NT2/D1 (cell line): Measurements from ENCODE around the gene EPOP.

ENCODE experiments used
- DNase-seq: peaks from one replicate; pipeline ENCODE4 v3.0.0-alpha.2; 2011; ENCODE audit warnings: low read depth, low spot score
- H3K27me3 ChIP-seq: 2 replicates; pipeline ENCODE4 v1.6.0; 2011; ENCODE audit warnings: mild to moderate bottlenecking; ENCODE audit not compliant: insufficient read length, insufficient read depth
- H3K36me3 ChIP-seq: 2 replicates; pipeline ENCODE4 v1.6.1; 2011; ENCODE audit warnings: mild to moderate bottlenecking, low read length, mixed read lengths; ENCODE audit not compliant: insufficient read depth, insufficient read length
- H3K4me1 ChIP-seq: 2 replicates; pipeline ENCODE4 v1.5.1; 2011; ENCODE audit not compliant: insufficient read depth, insufficient read length
- H3K4me3 ChIP-seq: 2 replicates; pipeline ENCODE4 v1.5.1; 2011; ENCODE audit warnings: low read depth; ENCODE audit not compliant: insufficient read length
- H3K9ac ChIP-seq: 2 replicates; pipeline ENCODE4 v1.6.0; 2011; ENCODE audit warnings: low read depth; ENCODE audit not compliant: insufficient read length
- H3K9me3 ChIP-seq: 2 replicates; pipeline ENCODE4 v1.5.1; 2011; ENCODE audit warnings: mild to moderate bottlenecking, low read length; ENCODE audit not compliant: insufficient read depth
- SUZ12 ChIP-seq: IDR thresholded peaks from 2 replicates; pipeline ENCODE4 v1.6.1; 2011; ENCODE audit not compliant: insufficient read length, insufficient read depth; ENCODE audit errors: extremely low read depth
- YY1 ChIP-seq: IDR thresholded peaks from 2 replicates; pipeline ENCODE4 v1.6.1; 2011; ENCODE audit not compliant: insufficient read length, insufficient read depth
- ZNF274 ChIP-seq: IDR thresholded peaks from 2 replicates; pipeline ENCODE4 v1.6.1; 2011; ENCODE audit warnings: mild to moderate bottlenecking, low read depth, low read length

Gene EPOP

DNA sequence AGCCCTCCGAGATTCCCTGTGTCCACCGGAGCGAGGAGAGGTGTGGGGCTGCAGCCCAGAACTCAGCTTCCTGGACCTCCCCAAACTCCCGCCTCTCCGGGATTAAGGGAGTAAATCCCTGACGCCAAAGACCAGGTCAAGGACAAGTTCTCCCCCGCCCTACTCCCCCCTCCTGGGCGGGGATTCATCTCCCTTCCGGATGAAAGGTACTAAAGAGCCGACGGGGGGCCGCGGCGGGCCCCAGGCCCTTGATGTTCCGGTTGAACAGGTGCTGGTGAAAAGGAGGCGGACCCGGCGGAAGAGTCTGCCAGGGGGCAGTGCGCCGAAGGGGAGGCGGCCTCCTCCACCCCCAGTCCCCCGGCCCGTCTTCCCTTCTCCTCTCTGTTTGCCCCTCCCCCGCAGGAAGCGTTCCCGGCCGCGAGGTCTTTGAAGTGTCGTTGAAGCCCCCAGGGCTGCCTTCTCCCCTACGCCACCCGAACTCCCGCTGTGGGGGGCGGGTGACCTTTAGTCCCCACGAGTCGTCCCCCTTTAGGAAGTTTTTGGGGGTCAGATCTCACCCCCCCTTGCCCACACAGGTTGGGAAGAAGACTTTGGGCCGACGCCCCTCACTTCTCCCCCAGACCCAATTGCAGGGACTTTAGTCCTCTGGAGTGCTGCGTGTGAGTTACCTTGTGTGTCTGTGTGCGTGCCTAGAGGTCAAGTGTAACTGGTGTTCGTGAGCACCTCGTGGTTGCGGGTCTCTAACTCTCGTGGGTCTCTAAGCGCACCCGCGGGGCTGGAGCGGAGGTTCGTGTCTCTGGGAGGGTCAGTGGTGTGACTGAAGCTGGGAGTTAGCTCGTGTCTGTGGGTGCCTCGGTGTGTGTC is 29.2 kb upstream of the EPOP start:
- Histone ChIP-seq H3K36me3 (peaks cover 8% of the 10 kb centered on the region), H3K9me3 (no peaks in the 10 kb centered on the region), H3K27me3 (peaks cover 80% of the 10 kb centered on the region), H3K9ac (peak overlapping the region; percentile 66), H3K4me1 (peaks cover 26% of the 10 kb centered on the region), H3K4me3 (peak overlapping the region; percentile 69)
- TF ChIP-seq ZNF274: no peak
- TF ChIP-seq SUZ12: peak; percentile 10
- peak; percentile 57 for DNase-seq

DNA sequence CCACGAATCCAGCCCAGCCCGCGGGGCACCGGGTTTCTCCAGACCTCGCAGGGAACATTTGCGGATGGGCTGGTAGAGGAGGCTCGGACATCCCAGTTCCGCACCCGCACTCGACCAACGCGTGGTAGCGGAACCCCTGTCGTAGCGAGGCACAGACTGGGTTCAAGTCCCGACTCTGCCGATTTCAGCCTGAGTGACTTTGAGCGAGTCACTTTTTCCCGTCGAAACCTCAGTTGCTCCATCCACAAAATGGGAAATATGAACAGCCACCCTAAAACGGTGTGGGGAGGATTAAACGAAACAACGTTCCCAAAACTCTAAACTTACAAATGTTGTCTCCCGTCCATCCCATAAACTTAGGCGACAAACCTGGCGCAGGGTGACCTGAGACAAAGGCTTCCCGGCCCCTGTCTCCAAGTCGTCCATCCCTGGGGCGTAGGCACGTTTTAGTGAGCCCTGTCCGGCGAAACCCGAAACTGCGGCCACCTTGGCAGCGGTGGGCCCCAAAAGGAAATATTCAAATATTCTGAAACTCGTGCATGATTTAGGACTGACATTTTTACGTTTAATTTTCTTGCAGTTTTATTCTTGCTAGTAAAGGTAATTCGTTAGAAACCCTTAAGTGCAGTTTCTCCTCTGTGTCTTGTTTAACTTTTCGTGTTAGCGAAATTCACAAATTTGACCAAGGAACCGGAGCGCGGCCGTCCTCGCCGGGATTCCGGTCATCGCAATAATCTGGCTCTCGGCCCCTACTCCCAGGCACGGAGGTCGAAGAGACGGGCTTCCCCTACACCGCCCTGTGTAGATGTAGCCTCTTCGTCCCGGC is 28.4 kb upstream of the EPOP start:
- Histone ChIP-seq H3K9ac (peak overlapping the region; percentile 76), H3K4me1 (peaks cover 24% of the 10 kb centered on the region), H3K27me3 (peaks cover 84% of the 10 kb centered on the region), H3K4me3 (peak overlapping the region; percentile 69), H3K36me3 (peaks cover 8% of the 10 kb centered on the region), H3K9me3 (no peaks in the 10 kb centered on the region)
- TF ChIP-seq SUZ12 (peak; percentile 22), ZNF274 (no peak)
- DNase-seq: no peak

DNA sequence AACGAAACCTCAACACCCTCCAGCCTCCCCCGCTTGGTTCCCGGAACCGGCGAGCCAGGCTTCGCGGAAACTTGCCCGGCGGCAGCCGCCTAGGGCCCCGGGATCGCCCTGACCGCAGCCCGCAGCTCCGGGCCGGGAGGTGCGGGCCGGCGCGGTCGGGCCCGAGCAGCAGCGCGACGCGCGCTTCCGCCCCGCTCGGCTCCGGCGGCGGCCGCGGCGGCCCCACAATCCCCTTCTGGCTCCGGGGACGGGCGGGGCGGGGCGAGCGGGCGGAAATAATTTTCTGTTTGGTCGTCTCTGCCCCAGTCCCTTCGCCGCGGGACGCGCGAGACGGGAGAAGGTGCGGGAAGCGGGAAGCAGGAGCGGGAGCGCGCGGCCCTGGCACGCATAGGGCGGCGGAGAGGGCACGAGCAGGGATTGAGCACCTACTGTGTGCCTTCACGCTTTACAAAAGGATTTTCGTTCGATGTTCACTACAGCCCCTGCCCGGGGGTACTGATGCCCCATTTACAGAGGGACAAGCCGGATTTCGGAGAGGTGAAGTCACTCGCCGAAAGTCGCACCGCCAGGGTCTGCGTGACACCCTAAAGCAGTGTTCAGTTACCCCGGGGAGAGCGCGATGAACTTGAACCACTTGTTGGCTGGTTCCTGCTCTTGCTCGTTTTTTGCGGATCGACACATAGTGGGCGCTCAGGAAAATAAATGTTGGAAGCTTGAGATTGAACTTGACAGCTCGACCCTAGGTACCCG is 27.6 kb upstream of the EPOP start:
- Histone ChIP-seq H3K9ac (peak overlapping the region; percentile 76), H3K27me3 (peaks cover 84% of the 10 kb centered on the region), H3K9me3 (no peaks in the 10 kb centered on the region), H3K4me3 (peak overlapping the region; percentile 69), H3K4me1 (peaks cover 21% of the 10 kb centered on the region), H3K36me3 (peaks cover under 1% of the 10 kb centered on the region)
- DNase-seq: no peak
- TF ChIP-seq SUZ12 (peak; percentile 33), YY1 (no peak)

DNA sequence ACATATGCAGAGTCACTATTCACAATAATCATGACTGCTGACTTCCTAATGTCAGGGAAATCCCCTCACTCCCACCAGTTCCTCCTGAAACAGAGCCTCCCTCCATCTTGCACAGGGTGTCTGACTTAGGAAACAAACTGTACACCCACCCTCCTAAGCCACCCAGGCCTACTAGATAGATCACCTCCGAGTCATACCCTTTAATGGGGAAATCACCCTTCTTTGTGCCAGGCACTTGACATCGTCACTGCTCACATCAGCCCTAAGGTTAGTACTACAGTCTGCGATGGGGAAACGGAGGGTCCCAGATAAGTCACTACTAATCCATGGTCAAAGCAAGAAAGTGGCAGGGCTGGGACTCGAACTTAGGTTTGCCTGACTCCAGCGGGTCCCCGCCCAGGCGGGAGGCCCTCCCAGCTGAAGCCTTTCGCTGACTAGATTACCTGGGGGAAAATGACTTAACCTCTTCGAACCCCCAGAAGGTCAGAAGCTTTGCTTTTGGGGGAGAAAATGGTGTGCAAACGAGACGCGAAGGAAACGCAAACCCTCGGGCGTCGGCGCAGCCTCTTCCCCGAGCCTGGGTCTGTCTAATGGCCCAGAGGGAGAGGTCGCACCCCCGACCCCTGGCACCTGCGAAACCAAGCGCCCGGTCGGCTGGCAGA is 26.9 kb upstream of the EPOP start:
- TF ChIP-seq SUZ12: no peak
- no peak for DNase-seq
- H3K27me3 ChIP-seq: peaks cover 84% of the 10 kb centered on the region

DNA sequence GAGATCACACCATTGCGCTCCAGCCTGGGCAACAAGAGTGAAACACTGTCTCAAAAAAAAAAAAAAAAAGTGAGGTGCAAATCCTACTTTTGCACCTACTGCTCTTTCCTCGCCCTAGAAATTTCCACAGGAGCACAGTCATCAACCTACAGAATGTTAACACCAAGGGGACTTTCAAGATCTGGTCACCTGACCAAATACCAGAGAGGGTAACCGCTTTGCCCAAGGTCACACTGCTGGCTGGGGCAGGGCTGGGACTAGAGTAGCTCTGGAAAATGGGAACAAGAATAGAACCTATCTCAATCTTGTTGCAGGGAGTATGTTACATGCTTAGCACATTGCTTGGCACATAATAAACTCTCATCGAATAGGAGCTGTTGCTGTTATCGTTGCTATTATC is 24.0 kb upstream of the EPOP start:
- H3K9me3 ChIP-seq: no peaks in the 10 kb centered on the region
- no peak for TF ChIP-seq YY1
- TF ChIP-seq ZNF274: no peak
- no peak for TF ChIP-seq SUZ12
- no peak overlapping the region for H3K4me3 ChIP-seq
- peaks cover 10% of the 10 kb centered on the region for H3K4me1 ChIP-seq
- H3K27me3 ChIP-seq: peaks cover 69% of the 10 kb centered on the region
- H3K9ac ChIP-seq: no peak overlapping the region
- H3K36me3 ChIP-seq: no peaks in the 10 kb centered on the region
- DNase-seq: no peak

More for the DNA sequence above, 26.9 kb upstream of the EPOP start:
- peak overlapping the region; percentile 76 for H3K9ac ChIP-seq
- no peaks in the 10 kb centered on the region for H3K9me3 ChIP-seq
- peaks cover 20% of the 10 kb centered on the region for H3K4me1 ChIP-seq
- H3K36me3 ChIP-seq: no peaks in the 10 kb centered on the region
- H3K4me3 ChIP-seq: peak overlapping the region; percentile 69

DNA sequence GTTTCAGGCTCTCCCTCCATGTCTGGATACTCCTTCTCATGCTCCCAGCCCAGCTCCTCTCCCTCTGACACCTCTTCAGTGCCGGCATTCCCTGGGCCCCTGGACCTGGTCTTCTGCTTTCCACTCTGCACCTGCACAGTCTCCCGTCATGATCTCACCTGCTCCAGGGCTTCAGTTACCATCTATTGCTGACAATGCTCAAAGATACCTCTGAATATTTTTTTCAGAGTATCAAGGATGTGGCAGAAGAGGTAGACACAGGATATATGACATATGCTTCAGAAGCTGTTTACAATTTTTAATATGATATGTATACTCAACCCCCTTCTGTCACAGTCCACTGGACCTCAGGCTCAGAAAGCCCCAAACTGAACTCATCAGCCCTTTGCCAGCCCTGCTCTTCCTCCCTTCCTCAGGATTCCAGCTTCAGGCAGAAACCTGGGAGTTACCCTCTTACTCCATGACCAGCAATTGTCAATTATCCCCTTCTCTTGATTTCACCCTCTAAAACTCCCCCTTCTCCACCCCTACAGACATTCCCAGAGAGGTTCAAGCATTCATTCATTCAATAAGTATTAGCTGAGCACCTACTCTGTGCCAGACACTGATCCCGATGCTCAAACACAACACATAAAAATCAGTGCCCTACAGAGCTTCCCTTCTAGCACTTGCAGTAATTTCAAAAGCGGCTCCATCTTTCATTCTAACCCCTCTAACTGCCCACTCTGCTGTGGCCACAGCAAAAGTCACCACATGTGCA is 22.5 kb upstream of the EPOP start:
- Histone ChIP-seq H3K9me3 (no peaks in the 10 kb centered on the region), H3K4me3 (no peak overlapping the region), H3K9ac (no peak overlapping the region), H3K4me1 (peaks cover 2% of the 10 kb centered on the region), H3K36me3 (no peaks in the 10 kb centered on the region), H3K27me3 (peaks cover 56% of the 10 kb centered on the region)
- DNase-seq: no peak
- TF ChIP-seq YY1 (no peak), ZNF274 (no peak), SUZ12 (no peak)
